Fibroblast of villous mesenchyme (primary cell): ENCODE measurements around the gene NOX5. TPM values are rescaled to one million over a fixed set of nuclear protein-coding genes. Genes with fewer than 3 reads are reported as not detected.

Experiments
- DNase-seq: peaks from one replicate; pipeline ENCODE4 v3.0.0-alpha.2; 2010; ENCODE audit warnings: low read depth
- H3K4me3 ChIP-seq: 2 replicates; pipeline ENCODE4 v1.5.1; 2011; ENCODE audit warnings: low read depth, mild to moderate bottlenecking, low read length
- total RNA-seq: library from RNA; depleted of rRNA; stranded (reverse); fragments of >200 nt; gene quantifications from 2 replicates; pipeline ENCODE4 v1.2.3, GENCODE V29; 2012
- TF ChIP-seq, protein P1 (sequence below): IDR thresholded peaks from 2 replicates; pipeline ENCODE4 v1.5.1; 2012; ENCODE audit warnings: low read depth, mild to moderate bottlenecking, low read length; ENCODE audit not compliant: insufficient read depth

The NOX5 gene
- total RNA-seq, 1 donor: 0.43 TPM

DNA sequence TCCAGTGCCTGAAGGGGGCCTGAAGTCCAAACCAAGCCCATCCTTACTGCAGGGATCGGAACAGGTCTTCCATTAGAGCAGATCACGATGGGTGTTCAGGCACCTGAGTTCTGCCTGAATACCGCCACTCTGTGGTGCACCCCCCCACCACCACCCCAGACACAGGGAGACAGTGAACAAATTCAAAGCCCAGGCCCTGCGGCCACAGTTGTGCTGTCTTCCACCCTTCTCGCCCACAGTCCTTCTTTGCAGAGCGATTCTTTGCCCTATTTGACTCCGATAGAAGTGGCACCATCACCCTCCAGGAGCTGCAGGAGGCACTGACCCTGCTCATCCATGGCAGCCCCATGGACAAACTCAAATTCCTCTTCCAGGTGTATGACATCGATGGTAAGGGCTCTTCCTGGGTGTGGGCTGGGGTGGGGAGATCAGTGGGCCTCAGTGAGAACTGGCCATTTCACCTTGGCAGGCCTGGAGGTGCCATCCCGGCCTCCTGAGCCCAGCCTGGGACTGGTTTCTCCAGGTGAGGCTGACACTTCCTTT is 13.6 kb downstream of the NOX5 start:
- DNase-seq: no peak
- TF ChIP-seq, protein P1, sequence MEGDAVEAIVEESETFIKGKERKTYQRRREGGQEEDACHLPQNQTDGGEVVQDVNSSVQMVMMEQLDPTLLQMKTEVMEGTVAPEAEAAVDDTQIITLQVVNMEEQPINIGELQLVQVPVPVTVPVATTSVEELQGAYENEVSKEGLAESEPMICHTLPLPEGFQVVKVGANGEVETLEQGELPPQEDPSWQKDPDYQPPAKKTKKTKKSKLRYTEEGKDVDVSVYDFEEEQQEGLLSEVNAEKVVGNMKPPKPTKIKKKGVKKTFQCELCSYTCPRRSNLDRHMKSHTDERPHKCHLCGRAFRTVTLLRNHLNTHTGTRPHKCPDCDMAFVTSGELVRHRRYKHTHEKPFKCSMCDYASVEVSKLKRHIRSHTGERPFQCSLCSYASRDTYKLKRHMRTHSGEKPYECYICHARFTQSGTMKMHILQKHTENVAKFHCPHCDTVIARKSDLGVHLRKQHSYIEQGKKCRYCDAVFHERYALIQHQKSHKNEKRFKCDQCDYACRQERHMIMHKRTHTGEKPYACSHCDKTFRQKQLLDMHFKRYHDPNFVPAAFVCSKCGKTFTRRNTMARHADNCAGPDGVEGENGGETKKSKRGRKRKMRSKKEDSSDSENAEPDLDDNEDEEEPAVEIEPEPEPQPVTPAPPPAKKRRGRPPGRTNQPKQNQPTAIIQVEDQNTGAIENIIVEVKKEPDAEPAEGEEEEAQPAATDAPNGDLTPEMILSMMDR: no peak
- H3K4me3 ChIP-seq: no peak overlapping the region

DNA sequence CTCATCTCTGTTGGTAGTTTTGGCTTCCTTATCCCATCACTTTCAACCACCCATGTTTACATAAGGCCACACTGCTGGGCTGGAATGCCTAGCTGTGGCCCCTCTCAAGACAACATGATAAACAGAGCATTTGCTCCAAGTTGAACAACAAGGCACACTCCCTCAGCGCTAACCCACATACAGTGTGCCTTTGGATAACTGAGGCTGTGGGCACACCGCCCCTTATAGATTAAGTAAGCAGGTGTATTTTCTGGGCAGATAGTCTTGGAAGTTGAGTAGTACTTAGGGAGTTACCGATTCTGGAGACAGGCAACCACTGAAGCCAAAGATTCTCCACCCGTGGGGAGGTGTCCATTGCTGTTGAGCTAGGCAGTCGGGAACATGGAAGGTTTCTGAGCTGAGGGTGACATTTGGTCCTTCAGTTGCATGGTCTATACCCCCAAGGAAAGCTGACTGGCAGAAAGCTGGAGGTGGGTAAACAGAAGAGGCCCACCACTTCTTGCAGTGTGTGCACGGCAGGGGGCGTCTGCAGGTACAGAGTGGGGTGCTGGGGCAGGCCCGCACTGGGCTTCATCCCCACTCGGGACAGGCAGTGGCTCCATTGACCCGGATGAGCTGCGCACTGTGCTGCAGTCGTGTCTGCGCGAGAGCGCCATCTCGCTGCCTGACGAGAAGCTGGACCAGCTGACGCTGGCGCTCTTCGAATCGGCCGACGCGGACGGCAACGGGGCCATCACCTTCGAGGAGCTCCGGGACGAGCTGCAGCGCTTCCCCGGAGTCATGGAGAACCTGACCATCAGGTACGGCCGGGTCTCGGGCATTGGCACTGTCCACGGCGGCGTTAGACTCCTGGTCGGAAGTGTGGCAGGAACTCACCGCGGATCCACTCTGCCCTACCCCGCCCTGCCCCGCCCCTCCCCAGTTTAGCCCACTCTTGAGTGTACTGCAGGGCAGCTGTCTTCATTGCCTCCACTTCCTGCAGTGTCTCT is 16.8 kb downstream of the NOX5 start:
- TF ChIP-seq, protein P1: peak; percentile 64
- peak overlapping the region; percentile 55 for H3K4me3 ChIP-seq
- peak; percentile 55 for DNase-seq

DNA sequence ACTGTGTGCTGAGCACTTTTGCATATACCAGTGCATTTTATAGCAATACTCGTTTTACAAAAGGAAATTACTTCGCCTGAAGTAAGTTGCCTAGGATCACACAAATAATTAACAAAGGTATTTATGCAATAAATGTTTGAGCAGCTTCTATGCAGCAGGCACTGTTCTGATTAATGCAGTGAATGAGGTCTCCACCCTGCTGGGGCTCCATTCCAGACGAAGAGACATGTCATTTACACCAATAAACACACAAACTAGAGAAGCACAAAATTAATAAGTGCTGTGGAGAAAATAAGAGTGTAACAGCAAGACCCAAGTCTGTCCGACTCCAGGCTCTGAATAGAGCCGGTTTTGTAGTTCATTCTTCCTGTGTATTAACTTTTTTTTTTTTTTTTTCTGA is 17.5 kb downstream of the NOX5 start:
- no peak for DNase-seq
- TF ChIP-seq, protein P1: no peak
- peak overlapping the region; percentile 55 for H3K4me3 ChIP-seq

DNA sequence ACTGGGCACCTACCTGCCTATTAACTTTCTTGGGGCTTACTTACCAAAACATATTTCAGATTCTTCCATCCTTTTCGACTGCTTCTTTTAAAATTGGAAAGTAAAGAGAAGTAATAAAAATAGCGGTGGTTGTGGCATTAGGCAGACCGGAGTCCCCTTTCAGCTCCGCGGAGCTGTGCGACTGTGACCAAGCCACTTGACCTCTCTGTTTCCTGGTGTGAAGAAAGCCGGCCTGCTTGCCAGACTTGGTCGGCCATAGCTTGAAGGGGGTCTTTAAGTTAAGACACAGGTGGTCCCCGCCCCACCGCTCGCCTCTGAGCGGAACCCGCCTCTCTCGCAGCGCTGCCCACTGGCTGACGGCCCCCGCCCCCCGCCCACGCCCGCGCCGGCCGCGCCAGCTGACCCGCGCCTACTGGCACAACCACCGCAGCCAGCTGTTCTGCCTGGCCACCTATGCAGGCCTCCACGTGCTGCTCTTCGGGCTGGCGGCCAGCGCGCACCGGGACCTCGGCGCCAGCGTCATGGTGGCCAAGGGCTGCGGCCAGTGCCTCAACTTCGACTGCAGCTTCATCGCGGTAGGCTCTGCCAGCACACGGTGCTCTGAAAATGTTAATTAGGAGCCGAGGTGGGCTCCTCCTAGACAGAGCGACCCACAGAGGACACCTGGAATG is 18.3 kb downstream of the NOX5 start:
- no peak overlapping the region for H3K4me3 ChIP-seq
- DNase-seq: no peak
- TF ChIP-seq, protein P1: no peak

DNA sequence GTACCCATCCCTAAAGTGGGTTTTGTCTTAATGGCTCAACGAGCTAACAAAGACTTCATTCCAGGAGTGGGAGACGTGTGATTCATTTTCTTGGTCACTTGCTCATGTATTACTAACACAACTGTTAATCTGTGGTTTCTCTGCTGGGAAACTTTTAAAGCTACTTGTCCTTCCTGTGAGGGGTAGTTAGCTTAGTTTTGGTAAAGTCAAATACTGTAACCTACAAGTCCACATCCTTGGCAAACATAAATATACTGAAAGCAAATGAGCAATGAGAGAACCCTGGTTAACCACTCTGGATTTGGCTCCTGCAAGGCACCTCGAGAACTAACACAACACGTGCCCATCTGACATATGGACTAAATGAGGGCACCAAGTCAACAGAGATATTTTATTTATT is 19.9 kb downstream of the NOX5 start:
- DNase-seq: peak; percentile 64
- H3K4me3 ChIP-seq: no peak overlapping the region
- TF ChIP-seq, protein P1: no peak

DNA sequence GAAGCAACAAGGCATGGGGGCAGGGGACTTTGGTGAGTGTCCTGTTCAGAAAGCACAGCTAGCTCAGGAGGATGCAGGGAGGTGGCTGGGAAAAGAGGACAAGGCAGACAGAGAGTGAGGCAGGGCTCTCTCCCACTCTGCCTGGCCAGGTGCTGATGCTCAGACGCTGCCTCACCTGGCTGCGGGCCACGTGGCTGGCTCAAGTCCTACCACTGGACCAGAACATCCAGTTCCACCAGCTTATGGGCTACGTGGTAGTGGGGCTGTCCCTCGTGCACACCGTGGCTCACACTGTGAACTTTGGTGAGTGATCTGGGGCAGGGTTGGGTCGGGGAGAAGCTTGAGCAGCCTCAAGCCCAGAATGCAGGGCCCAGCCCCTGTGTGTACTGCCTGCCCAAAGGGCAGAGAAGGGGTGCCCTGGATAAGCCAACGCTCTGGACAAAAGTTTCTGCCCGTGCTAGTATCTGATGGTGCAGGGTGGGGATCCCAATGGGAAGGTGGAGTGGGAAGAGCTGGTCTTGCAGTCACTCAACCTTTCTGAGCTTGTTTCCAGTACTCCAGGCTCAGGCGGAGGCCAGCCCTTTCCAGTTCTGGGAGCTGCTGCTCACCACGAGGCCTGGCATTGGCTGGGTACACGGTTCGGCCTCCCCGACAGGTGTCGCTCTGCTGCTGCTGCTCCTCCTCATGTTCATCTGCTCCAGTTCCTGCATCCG is 20.9 kb downstream of the NOX5 start:
- H3K4me3 ChIP-seq: no peak overlapping the region
- TF ChIP-seq, protein P1: peak; percentile 24
- DNase-seq: no peak
